Skin of body (tissue), 2 donors: ENCODE measurements around the gene DNTT. TPM values are rescaled to one million over a fixed set of nuclear protein-coding genes. Genes with fewer than 3 reads are reported as not detected.

Source experiments
- DNase-seq: peaks from one replicate; lab custom pipeline; 2025; lab: John Stamatoyannopoulos, UW
- total RNA-seq: library from RNA; depleted of rRNA; stranded (reverse); fragments of >200 nt; gene quantifications from one replicate; pipeline ENCODE4 v1.2.3, GENCODE V29; 2014

The DNTT gene
- total RNA-seq = 0.10 TPM

GRCh38 chr10:96304230-96304629, at the start of gene DNTT:
Gene DNTT (plus strand): TSS chr10:96304434. CDS start chr10:96304498, 64 bp downstream.
- DNase-seq = no peak

- DNase-seq = no peak
Measured at GRCh38 chr10:96254976-96255375, 49.3 kb upstream of the DNTT start.

GRCh38 chr10:96255549-96256333, 48.5 kb upstream of the DNTT start:
- DNase-seq = no peak

- DNase-seq = peak; percentile 15
Measured at GRCh38 chr10:96257944-96258343, 46.3 kb upstream of the DNTT start.

GRCh38 chr10:96259150-96259549, 45.1 kb upstream of the DNTT start:
- no peak for DNase-seq

- DNase-seq = no peak
Measured at GRCh38 chr10:96260014-96260413, 44.2 kb upstream of the DNTT start.

GRCh38 chr10:96261132-96261531, 43.1 kb upstream of the DNTT start:
- DNase-seq = no peak

GRCh38 chr10:96261930-96262329, 42.3 kb upstream of the DNTT start:
- no peak for DNase-seq

GRCh38 chr10:96263176-96263575, 41.1 kb upstream of the DNTT start:
- DNase-seq = no peak

- DNase-seq = no peak
Measured at GRCh38 chr10:96263669-96264068, 40.6 kb upstream of the DNTT start.

- DNase-seq = no peak
Measured at GRCh38 chr10:96264938-96265337, 39.3 kb upstream of the DNTT start.

- no peak for DNase-seq
Measured at GRCh38 chr10:96266118-96266770, 38.0 kb upstream of the DNTT start.

GRCh38 chr10:96267234-96267705, 37.0 kb upstream of the DNTT start:
- DNase-seq = no peak

- no peak for DNase-seq
Measured at GRCh38 chr10:96268341-96268909, 35.8 kb upstream of the DNTT start.

GRCh38 chr10:96269438-96270300, 34.6 kb upstream of the DNTT start:
- no peak for DNase-seq

GRCh38 chr10:96270571-96270970, 33.7 kb upstream of the DNTT start:
- DNase-seq = no peak

- peak; percentile 42 for DNase-seq
Measured at GRCh38 chr10:96271016-96271815, 33.0 kb upstream of the DNTT start, which contains the start of gene BLNK. Gene BLNK (minus strand): TSS chr10:96271569. CDS start chr10:96271398, 171 bp downstream.

- DNase-seq = no peak
Measured at GRCh38 chr10:96272316-96273280, 31.6 kb upstream of the DNTT start.

- no peak for DNase-seq
Measured at GRCh38 chr10:96275685-96276418, 28.4 kb upstream of the DNTT start.
